WTC11 (cell line): ENCODE data around the gene RGL1. TPM values are rescaled to one million over a fixed set of nuclear protein-coding genes. Genes with fewer than 3 reads are reported as not detected.

Experiments used
- ATAC-seq: fragments of 200-7000 bp; cut with Tn5 transposase; 2 replicates; pipeline ENCODE4 v1.10.0; 2021; ENCODE audit warnings: mild to moderate bottlenecking, moderate library complexity
- CTCF ChIA-PET: fragments of 300-600 bp; sonication (Branson Sonifier 250); formaldehyde crosslinking; loops from one replicate; lab custom pipeline; 2021; ENCODE audit warnings: antibody characterized with exemption; lab: Charles Lee
- POLR2A ChIA-PET: fragments of 350-600 bp; sonication (Branson Sonifier 250); formaldehyde crosslinking; loops from one replicate; lab custom pipeline; 2021; ENCODE audit warnings: antibody characterized with exemption; lab: Charles Lee
- DNase-seq: peaks from one replicate; pipeline ENCODE4 v3.0.0; 2021; ENCODE audit warnings: low spot score
- H3K27ac Mint-ChIP-seq: 2 replicates; pipeline ENCODE4 v1.8.0; 2021; ENCODE audit warnings: mixed read lengths
- H3K27me3 Mint-ChIP-seq: 2 replicates; pipeline ENCODE4 v1.8.0; 2021; ENCODE audit warnings: low read depth, mild to moderate bottlenecking, moderate library complexity, mixed read lengths
- H3K36me3 Mint-ChIP-seq: 2 replicates; pipeline ENCODE4 v1.8.0; 2021; ENCODE audit warnings: mixed read lengths
- H3K4me1 Mint-ChIP-seq: 2 replicates; pipeline ENCODE4 v1.8.0; 2022; ENCODE audit warnings: mixed read lengths
- H3K4me3 Mint-ChIP-seq: 2 replicates; pipeline ENCODE4 v1.8.0; 2021; ENCODE audit warnings: mild to moderate bottlenecking, moderate library complexity, mixed read lengths
- H3K9me3 Mint-ChIP-seq: 2 replicates; pipeline ENCODE4 v1.8.0; 2021; ENCODE audit warnings: mixed read lengths
- AFF4 ChIP-seq: sonication (generic); formaldehyde crosslinking; IDR thresholded peaks from 2 replicates; pipeline ENCODE4 v1.8.1; 2023; ENCODE audit warnings: mild to moderate bottlenecking, missing genetic modification reagents, borderline replicate concordance
- AR ChIP-seq: fragments of 250-450 bp; sonication (Bioruptor Pico); IDR thresholded peaks from 2 replicates; pipeline ENCODE4 v1.9.0; 2021; ENCODE audit warnings: mild to moderate bottlenecking
- ATF2 ChIP-seq: sonication (generic); formaldehyde crosslinking; IDR thresholded peaks from 2 replicates; pipeline ENCODE4 v1.8.1; 2022; ENCODE audit warnings: low read depth, missing genetic modification reagents, borderline replicate concordance
- CBFB ChIP-seq: sonication (generic); formaldehyde crosslinking; IDR thresholded peaks from 2 replicates; pipeline ENCODE4 v1.8.1; 2022; ENCODE audit warnings: mild to moderate bottlenecking, low read depth, missing genetic modification reagents
- ESRRA ChIP-seq: sonication (generic); formaldehyde crosslinking; IDR thresholded peaks from 2 replicates; pipeline ENCODE4 v1.8.1; 2022; ENCODE audit warnings: mild to moderate bottlenecking, missing genetic modification reagents, borderline replicate concordance
- ETV6 ChIP-seq: sonication (generic); formaldehyde crosslinking; IDR thresholded peaks from 2 replicates; pipeline ENCODE4 v1.8.1; 2022; ENCODE audit warnings: mild to moderate bottlenecking, missing genetic modification reagents
- FOXK1 ChIP-seq: sonication (generic); formaldehyde crosslinking; IDR thresholded peaks from 2 replicates; pipeline ENCODE4 v1.8.0; 2022; ENCODE audit warnings: mild to moderate bottlenecking, moderate library complexity, missing genetic modification reagents
- FOXP4 ChIP-seq: sonication (generic); formaldehyde crosslinking; IDR thresholded peaks from 2 replicates; pipeline ENCODE4 v1.8.0; 2022; ENCODE audit warnings: mild to moderate bottlenecking, missing genetic modification reagents
- GRHL2 ChIP-seq: fragments of 250-450 bp; sonication (Bioruptor Pico); IDR thresholded peaks from 2 replicates; pipeline ENCODE4 v1.8.0; 2022; ENCODE audit warnings: mild to moderate bottlenecking, moderate library complexity; ENCODE audit not compliant: insufficient replicate concordance, severe bottlenecking
- GTF2I ChIP-seq: fragments of 250-450 bp; sonication (Bioruptor Pico); conservative IDR thresholded peaks from 2 replicates; pipeline ENCODE4 v1.4.0; 2021; ENCODE audit warnings: mild to moderate bottlenecking
- IRF2 ChIP-seq: sonication (generic); formaldehyde crosslinking; IDR thresholded peaks from 2 replicates; pipeline ENCODE4 v1.8.0; 2022; ENCODE audit warnings: low read depth, missing genetic modification reagents, borderline replicate concordance
- MXD4 ChIP-seq: fragments of 250-450 bp; sonication (Bioruptor Pico); IDR thresholded peaks from 2 replicates; pipeline ENCODE4 v1.8.0; 2021; ENCODE audit warnings: mild to moderate bottlenecking, moderate library complexity, borderline replicate concordance
- NFYB ChIP-seq: sonication (generic); formaldehyde crosslinking; conservative IDR thresholded peaks from 2 replicates; pipeline ENCODE4 v1.8.0; 2022; ENCODE audit warnings: low read depth, missing genetic modification reagents
- OVOL2 ChIP-seq: fragments of 250-450 bp; sonication (Bioruptor Pico); IDR thresholded peaks from 2 replicates; pipeline ENCODE4 v1.9.0; 2021; ENCODE audit warnings: mild to moderate bottlenecking, borderline replicate concordance
- PRRX2 ChIP-seq: fragments of 250-450 bp; sonication (Bioruptor Pico); IDR thresholded peaks from 2 replicates; pipeline ENCODE4 v1.8.0; 2021; ENCODE audit warnings: mild to moderate bottlenecking
- TP53 ChIP-seq: sonication (generic); formaldehyde crosslinking; IDR thresholded peaks from 2 replicates; pipeline ENCODE4 v1.8.1; 2023; ENCODE audit warnings: mild to moderate bottlenecking, missing genetic modification reagents
- ZNF219 ChIP-seq: sonication (generic); formaldehyde crosslinking; IDR thresholded peaks from 2 replicates; pipeline ENCODE4 v1.8.0; 2023; ENCODE audit warnings: missing genetic modification reagents, mild to moderate bottlenecking, borderline replicate concordance
- total RNA-seq: library from RNA; stranded (reverse); gene quantifications from 3 replicates; pipeline ENCODE4 v1.2.3, GENCODE V29; 2021

Gene RGL1
- total RNA-seq, 1 experiment from 2014 or later: 1.5 TPM

GRCh38 chr1:183850852-183851251 lies 45.9 kb downstream of the RGL1 start:
- no peak for ATAC-seq
- Mint-ChIP-seq H3K4me1 (peaks cover 6% of the 10 kb centered on the region), H3K9me3 (no peaks in the 10 kb centered on the region), H3K4me3 (no peak overlapping the region), H3K36me3 (no peaks in the 10 kb centered on the region), H3K27me3 (no peaks in the 10 kb centered on the region), H3K27ac (no peak overlapping the region)
- ChIA-PET CTCF (no interaction called here), POLR2A (no interaction called here)
- TF ChIP-seq ATF2 (CRISPR knock-in tag): no peak
- no peak for TF ChIP-seq IRF2 (CRISPR knock-in tag)
- no peak for TF ChIP-seq GTF2I (CRISPR knock-in tag)
- no peak for DNase-seq

GRCh38 chr1:183859119-183859518 lies 54.2 kb downstream of the RGL1 start:
- peaks cover 5% of the 10 kb centered on the region for H3K4me1 Mint-ChIP-seq
- no peak overlapping the region for H3K4me3 Mint-ChIP-seq
- H3K36me3 Mint-ChIP-seq: no peaks in the 10 kb centered on the region
- POLR2A ChIA-PET: no interaction called here
- ATAC-seq (no peak), DNase-seq (no peak)
- H3K27ac Mint-ChIP-seq: no peak overlapping the region
- CTCF ChIA-PET: interaction anchor here (0.6 kb wide), 1 partner anchor 57 kb away, joined by 3 read pairs; no protein-coding TSS in a partner anchor
- TF ChIP-seq FOXK1 (CRISPR knock-in tag): no peak
- TF ChIP-seq ETV6 (CRISPR knock-in tag): no peak
- TF ChIP-seq PRRX2: no peak
- TF ChIP-seq ESRRA (CRISPR knock-in tag): no peak
- TF ChIP-seq ZNF219 (CRISPR knock-in tag): no peak
- no peak for TF ChIP-seq TP53 (CRISPR knock-in tag)
- no peak for TF ChIP-seq GRHL2 (CRISPR knock-in tag)
- no peak for TF ChIP-seq AR (CRISPR knock-in tag)
- TF ChIP-seq AFF4: no peak
- TF ChIP-seq CBFB (CRISPR knock-in tag): no peak
- TF ChIP-seq FOXP4 (CRISPR knock-in tag): no peak
- no peak for TF ChIP-seq NFYB (CRISPR knock-in tag)
- no peak for TF ChIP-seq OVOL2 (CRISPR knock-in tag)
- TF ChIP-seq MXD4 (CRISPR knock-in tag): no peak
- no peaks in the 10 kb centered on the region for H3K27me3 Mint-ChIP-seq
- no peaks in the 10 kb centered on the region for H3K9me3 Mint-ChIP-seq
